Stimulated activated CD8-positive, alpha-beta memory T cell treated with anti-CD3 and anti-CD28 coated beads, Interleukin-15, amount 100 ng/mL, for 24 hours (primary cell): ENCODE data around the gene PDE6A.

Source experiments
- DNase-seq: peaks from one replicate; pipeline ENCODE4 v3.0.0-alpha.2; 2020; ENCODE audit warnings: low read depth

The PDE6A gene

GRCh38 chr5:149810856-149811255 is 133.7 kb downstream of the PDE6A start:
- DNase-seq: no peak

- DNase-seq: no peak
These were observed 134.5 kb downstream of the PDE6A start for GRCh38 chr5:149809931-149810691.

GRCh38 chr5:149808264-149808982 is 136.2 kb downstream of the PDE6A start:
- no peak for DNase-seq
